ENCODE results near the gene NRK. TPM values are rescaled to one million over a fixed set of nuclear protein-coding genes. Genes with fewer than 3 reads are reported as not detected.

The NRK gene
- total and polyA plus RNA-seq, 2 of the 4 experiments (the other 2 are of a cell fraction), result 0.92 to 2.7 TPM

DNA sequence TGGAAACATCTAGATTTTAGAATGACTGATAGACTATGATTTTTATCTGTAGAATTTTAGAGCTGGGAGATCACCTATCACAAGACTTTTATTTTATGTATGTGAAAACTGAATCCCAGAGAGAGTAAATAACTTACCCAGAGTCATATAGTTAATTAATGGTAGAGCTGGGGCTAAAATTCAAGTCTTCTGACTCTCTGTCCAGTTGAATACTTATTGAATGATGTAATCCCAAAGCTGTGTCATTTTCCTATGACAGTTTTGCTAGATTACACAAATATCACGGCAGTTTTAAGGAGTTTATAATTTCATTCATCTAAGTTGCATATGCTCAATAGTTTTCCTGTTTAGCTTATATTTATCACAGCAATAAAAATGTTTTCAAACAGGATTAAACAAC is 6.7 kb downstream of the NRK start:
- no peaks in the 10 kb centered on the region for H4K20me1 ChIP-seq (ENCODE audit: insufficient read depth, low read length)

More for the DNA sequence above, 6.7 kb downstream of the NRK start:
- WGBS, 2 experiments (ENCODE audit: extremely low coverage in 2 of 2, insufficient read length in 1 of 2), result no CpG with 5 or more reads among the region's 1 CpG
- Histone ChIP-seq H3K27ac (ENCODE audit: insufficient read depth, low read length) (no peak overlapping the region), H3K4me2 (ENCODE audit: low read depth, low read length) (no peak overlapping the region), H3K9me1 (ENCODE audit: insufficient read depth, low read length) (no peaks in the 10 kb centered on the region), H4K5ac (ENCODE audit: low read depth, low read length) (no peak overlapping the region), H3K14ac (replicated peaks; ENCODE audit: low read depth, low read length) (no peak overlapping the region), H3K36me3 (ENCODE audit: control insufficient read depth, insufficient read depth, low read length) (no peaks in the 10 kb centered on the region), H2BK20ac (ENCODE audit: low read depth, low read length) (no peak overlapping the region), H2BK120ac (ENCODE audit: low read depth, low read length) (no peak overlapping the region), H3K4ac (ENCODE audit: low read depth, low read length) (no peak overlapping the region), H3K4me1 (ENCODE audit: control insufficient read depth, insufficient read depth, low read length) (no peaks in the 10 kb centered on the region), H2BK15ac (ENCODE audit: low read depth, low read length) (no peak overlapping the region), H3K9ac (ENCODE audit: low read depth, low read length) (no peak overlapping the region), H2AK5ac (ENCODE audit: low read depth, low read length) (no peak overlapping the region), H3K4me3 (ENCODE audit: insufficient read depth, low read depth, low read length) (no peak overlapping the region), H2AK9ac (replicated peaks; ENCODE audit: low read depth, low read length, poor library complexity) (no peak overlapping the region), H2BK5ac (ENCODE audit: low read depth, low read length, poor library complexity, severe bottlenecking) (no peak overlapping the region), H3K9me3 (ENCODE audit: control insufficient read depth, insufficient read depth, low read length) (no peaks in the 10 kb centered on the region), H3K18ac (ENCODE audit: low read depth, low read length) (no peak overlapping the region), H3K27me3 (ENCODE audit: control insufficient read depth, insufficient read depth, low read length) (no peaks in the 10 kb centered on the region; the same call in 1 of the 2 replicates), H3K56ac (ENCODE audit: extremely low read depth, insufficient read depth, low read length) (no peak overlapping the region), H4K91ac (ENCODE audit: insufficient read depth, low read depth, low read length) (no peak overlapping the region), H3K23ac (ENCODE audit: low read depth, low read length) (no peak overlapping the region), H3K79me1 (ENCODE audit: low read depth in 1 of 2, low read length in 2 of 2) (no peaks in the 10 kb centered on the region), H2AFZ (replicated peaks; ENCODE audit: low read length, poor library complexity) (no peak overlapping the region), H4K8ac (ENCODE audit: low read depth in 2 of 2, low read length in 2 of 2) (no peak overlapping the region)
- TF ChIP-seq MAZ (IDR thresholded peaks at IDR 0.05; ENCODE audit: borderline replicate concordance, low read depth, low read length), result no peak
- DNase-seq (peak; percentile 4), ATAC-seq (ENCODE audit: low read depth) (no peak)
- BruUV-seq (replicated peaks), result no TSS peak
- ChIA-PET POLR2A (ENCODE audit: unreplicated experiment) (no interaction called here), CTCF (no interaction called here)
- dilution Hi-C loops (cut with HindIII; ENCODE audit: low sequenced_read_pairs, unreplicated experiment), result no loop called here
- in situ Hi-C loops (cut with MboI; ENCODE audit: low sequenced_read_pairs), result no loop called here
- intact Hi-C loops (cut with micrococcal nuclease), result no loop called here
